ENCODE measurements around the gene XYLT1.
A peak's percentile ranks its signal among the peaks of the same experiment; 100 is the strongest.

The XYLT1 gene

GRCh38 chr16:17407321-17407720 is 63.4 kb downstream of the XYLT1 start:
- TF ChIP-seq CTCF (IDR thresholded peaks at IDR 0.05; ENCODE audit: unreplicated experiment in 3 of 3) = no peak
- Mint-ChIP-seq H3K36me3 (ENCODE audit: low read depth) (no peaks in the 10 kb centered on the region), H3K27ac (no peak overlapping the region), H3K27me3 (ENCODE audit: low read depth) (no peaks in the 10 kb centered on the region), H3K9me3 (peaks cover 3% of the 10 kb centered on the region), H3K4me1 (peaks cover 34% of the 10 kb centered on the region), H3K4me3 (no peak overlapping the region)

- no peaks in the 10 kb centered on the region for H3K27me3 Mint-ChIP-seq (ENCODE audit: low read depth)
- H3K36me3 Mint-ChIP-seq (ENCODE audit: low read depth) = no peaks in the 10 kb centered on the region
- no peaks in the 10 kb centered on the region for H3K9me3 Mint-ChIP-seq
- TF ChIP-seq CTCF (IDR thresholded peaks at IDR 0.05; ENCODE audit: unreplicated experiment in 3 of 3) = no peak
- no peak overlapping the region for H3K4me3 Mint-ChIP-seq
- peak overlapping the region in 1 of 3 experiments; percentile 76 for H3K27ac Mint-ChIP-seq
- H3K4me1 Mint-ChIP-seq = peaks cover 41% of the 10 kb centered on the region
These were observed 65.6 kb downstream of the XYLT1 start for GRCh38 chr16:17404941-17405689.

GRCh38 chr16:17403859-17404545 is 66.8 kb downstream of the XYLT1 start:
- H3K4me1 Mint-ChIP-seq = peaks cover 49% of the 10 kb centered on the region
- no peaks in the 10 kb centered on the region for H3K27me3 Mint-ChIP-seq (ENCODE audit: low read depth)
- no peaks in the 10 kb centered on the region for H3K9me3 Mint-ChIP-seq
- H3K27ac Mint-ChIP-seq = no peak overlapping the region
- H3K4me3 Mint-ChIP-seq = no peak overlapping the region
- no peak for TF ChIP-seq CTCF (IDR thresholded peaks at IDR 0.05; ENCODE audit: unreplicated experiment in 3 of 3)
- no peaks in the 10 kb centered on the region for H3K36me3 Mint-ChIP-seq (ENCODE audit: low read depth)

DNA sequence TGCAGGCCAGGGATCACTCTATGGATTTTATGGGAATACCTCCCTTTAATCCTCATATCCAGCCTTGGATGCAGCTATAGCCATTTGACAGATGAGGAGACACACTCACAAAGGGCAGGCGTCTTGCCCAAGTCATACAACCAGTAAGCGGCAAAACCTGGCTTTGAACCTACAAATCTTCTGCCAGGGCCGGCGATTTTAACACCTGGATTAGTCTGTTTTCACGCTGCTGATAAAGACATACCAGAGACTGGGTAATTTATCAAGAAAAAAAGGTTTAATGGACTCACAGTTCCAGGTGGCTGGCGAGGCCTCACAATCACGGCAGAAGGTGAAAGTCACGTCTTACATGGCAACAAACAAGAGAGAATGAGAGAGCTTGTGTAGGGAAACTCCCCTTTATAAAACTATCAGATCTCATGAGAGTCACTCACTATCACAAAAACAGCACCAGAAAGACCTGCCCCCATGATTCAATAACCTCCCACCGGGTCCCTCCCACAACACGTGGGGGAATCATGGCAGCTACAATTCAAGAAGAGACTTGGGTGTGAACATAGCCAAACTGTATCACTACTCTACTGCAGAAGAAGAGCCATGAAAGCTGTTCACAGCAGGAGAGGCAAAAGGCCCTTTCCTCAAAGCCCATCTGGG is 67.5 kb downstream of the XYLT1 start:
- Mint-ChIP-seq H3K27ac (peak overlapping the region in 1 of 3 experiments; percentile 5), H3K4me1 (peaks cover 52% of the 10 kb centered on the region), H3K36me3 (ENCODE audit: low read depth) (no peaks in the 10 kb centered on the region), H3K27me3 (ENCODE audit: low read depth) (peaks cover 3% of the 10 kb centered on the region), H3K4me3 (no peak overlapping the region), H3K9me3 (no peaks in the 10 kb centered on the region)
- no peak for TF ChIP-seq CTCF (IDR thresholded peaks at IDR 0.05; ENCODE audit: unreplicated experiment in 3 of 3)

DNA sequence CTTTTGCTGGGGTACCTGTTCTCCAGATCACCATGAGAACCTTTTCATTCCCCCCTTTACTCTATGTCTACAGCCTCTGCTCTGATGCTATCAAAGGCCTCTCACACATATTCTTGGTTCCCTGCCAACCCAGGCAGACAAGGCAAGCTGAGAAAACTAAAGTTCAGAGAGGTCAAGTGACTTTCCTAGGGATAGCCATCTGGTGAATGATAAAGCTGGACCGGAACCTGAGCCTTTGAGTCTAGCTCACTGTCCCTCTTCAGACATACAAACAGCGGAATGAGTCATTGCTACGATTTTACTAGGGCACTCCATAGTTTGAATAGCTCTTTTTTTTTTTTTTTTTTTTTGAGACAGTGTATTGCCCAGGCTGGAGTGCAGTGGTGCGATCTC is 73.3 kb downstream of the XYLT1 start:
- H3K36me3 Mint-ChIP-seq (ENCODE audit: low read depth) = no peaks in the 10 kb centered on the region
- H3K4me1 Mint-ChIP-seq = peaks cover 58% of the 10 kb centered on the region
- H3K9me3 Mint-ChIP-seq = no peaks in the 10 kb centered on the region
- peaks cover 5% of the 10 kb centered on the region for H3K27me3 Mint-ChIP-seq (ENCODE audit: low read depth)
- no peak for TF ChIP-seq CTCF (IDR thresholded peaks at IDR 0.05; ENCODE audit: unreplicated experiment in 3 of 3)
- H3K27ac Mint-ChIP-seq = peak overlapping the region in 1 of 3 experiments; percentile 33
- H3K4me3 Mint-ChIP-seq = no peak overlapping the region

Measured in nephron (organoid).